NCI-H226 (cell line): ENCODE data around the gene KRT74.
"Not testable (repeated sequence)": the region's sequence is repeated elsewhere in the genome, so short reads cannot be mapped to it uniquely, and the experiment has no call there.

Experiments
- DNase-seq: peaks from one replicate; pipeline ENCODE4 v3.0.0-alpha.2; 2015

Gene KRT74

DNA sequence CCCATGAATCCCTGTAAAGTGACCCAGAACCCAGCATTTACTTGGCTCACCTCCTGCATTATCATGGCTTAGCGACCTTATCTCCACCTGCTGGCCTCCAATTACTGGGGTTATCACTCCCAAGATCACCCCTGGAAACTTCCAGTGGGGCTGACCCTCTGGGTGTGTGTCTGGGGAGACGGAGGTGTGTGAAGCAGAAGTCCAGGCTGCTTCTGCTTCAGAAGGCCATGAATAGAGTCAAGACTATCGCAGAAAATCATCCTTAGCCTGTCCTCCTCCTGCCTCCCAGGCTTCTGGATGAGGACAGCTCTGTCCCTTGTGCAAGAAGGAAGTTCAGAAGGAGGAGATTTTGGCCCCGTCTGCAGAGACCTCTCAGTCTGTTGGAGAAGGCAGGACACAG lies 28.0 kb upstream of the KRT74 start:
- no peak for DNase-seq

DNA sequence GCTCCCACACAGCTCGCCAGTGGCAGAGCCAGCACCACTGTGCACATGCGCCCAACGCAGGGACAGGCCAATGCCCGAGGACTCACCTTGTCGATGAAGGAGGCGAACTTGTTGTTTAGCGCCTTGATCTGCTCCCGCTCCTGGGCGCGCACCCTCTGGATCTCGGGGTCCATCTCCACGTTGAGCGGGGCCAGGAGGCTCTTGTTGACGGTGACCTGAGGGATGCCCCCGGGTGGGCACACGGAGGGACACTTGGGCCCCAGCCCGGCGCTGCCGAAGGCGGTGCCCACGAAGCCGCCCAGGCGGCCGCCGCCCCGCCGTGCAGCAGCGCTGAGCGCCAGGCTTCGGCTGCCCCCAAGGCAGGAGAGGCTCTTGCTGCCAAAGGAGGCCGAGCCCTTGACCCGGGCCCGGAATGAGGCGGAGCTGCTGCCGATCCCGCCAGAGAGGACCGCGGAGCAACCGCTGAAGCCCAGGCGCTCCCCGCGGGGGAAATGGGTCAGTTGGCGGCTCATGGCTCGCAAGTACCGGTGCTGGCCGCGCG lies 27.4 kb upstream of the KRT74 start, which contains the start of gene KRT72:
KRT72 (minus strand) TSS at position 523 of the 541 bp plus-strand sequence; CDS start at position 512, 11 bp downstream.
- no peak for DNase-seq

DNA sequence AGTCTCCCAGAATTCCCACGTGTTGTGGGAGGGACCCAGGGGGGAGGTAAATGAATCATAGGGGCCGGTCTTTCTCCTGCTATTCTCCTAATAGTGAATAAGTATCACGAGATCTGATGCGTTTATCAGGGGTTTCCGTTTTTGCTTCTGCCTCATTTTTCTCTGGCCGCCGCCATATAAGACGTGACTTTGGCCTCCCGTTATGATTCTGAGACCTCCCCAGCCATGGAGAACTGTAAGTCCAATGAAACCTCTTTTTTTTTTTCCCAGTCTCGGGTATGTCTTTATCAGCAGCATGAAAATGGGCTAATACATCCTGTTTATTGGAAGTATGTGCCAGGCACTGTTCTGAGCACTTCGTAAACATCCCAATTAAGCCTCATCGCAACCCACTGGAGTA lies 26.8 kb upstream of the KRT74 start:
- no peak for DNase-seq

DNA sequence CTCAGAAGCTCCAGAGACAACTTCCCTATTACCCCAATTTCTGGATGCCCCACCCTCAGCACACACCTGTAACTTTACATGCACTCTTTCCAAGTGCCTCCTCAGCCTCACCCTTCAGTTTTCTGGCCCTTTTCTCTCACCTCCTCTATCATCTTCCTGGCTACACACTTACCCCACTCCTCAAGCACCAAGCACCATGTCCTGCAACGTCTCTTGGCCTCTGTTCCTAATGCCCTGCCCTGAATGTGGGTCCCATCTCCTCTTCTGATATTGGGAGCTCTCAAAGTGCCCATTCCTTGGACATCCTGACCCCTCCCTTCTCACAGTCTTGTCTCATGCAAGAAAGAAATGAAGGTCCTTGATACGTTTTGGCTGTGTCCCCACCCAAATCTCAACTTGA lies 26.4 kb upstream of the KRT74 start:
- DNase-seq, result no peak

DNA sequence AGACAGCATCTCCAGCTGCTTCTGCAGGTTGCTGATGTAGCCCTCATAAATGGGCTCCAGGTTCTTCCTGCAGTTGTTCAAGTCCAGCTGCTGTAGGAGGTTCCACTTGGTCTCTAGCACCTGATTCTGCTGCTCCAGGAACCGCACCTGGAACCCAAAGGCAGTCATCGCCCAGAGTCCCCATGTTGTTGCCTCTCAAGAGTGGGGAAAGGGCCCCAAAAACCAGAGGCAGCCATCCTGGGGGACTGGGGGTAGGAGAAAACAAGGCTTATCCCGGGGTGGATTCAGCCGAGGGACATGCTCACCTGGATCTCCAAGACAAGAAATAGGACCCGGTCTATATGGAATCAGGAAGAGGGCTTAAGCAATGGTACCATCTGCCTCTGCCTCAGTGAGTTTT lies 25.3 kb upstream of the KRT74 start:
- no peak for DNase-seq

DNA sequence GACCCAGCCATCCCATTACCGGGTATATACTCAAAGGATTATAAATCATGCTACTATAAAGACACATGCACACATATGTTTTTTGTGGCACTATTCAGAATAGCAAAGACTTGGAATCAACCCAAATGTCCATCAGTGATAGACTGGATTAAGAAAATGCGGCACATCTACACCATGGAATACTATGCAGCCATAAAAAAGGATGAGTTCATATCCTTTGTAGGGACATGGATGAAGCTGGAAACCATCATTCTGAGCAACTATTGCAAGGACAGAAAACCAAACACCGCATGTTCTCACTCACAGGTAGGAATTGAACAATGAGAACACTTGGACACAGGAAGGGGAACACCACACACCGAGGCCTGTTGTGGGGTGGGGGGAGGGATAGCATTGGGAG lies 20.6 kb upstream of the KRT74 start:
- DNase-seq, result not testable (repeated sequence)

DNA sequence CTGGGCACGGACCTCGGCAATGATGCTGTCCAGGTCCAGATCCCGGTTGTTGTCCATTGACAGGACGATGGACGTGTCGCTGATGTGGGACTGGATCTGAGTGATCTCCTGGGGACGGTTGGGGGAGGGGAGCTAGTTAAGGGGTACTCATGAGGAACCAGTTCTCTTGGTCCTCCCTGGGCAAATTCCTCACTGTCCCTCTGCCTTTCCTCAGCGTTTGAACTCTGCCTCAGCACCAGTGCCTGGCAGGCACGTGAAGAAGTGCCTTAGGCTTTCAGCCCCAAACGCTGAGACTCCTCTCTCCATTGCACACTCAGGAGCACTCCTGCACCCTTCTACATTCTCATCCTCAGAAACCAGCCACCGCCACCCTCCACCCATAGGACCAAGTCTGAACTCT lies 17.9 kb upstream of the KRT74 start:
- DNase-seq, result no peak

DNA sequence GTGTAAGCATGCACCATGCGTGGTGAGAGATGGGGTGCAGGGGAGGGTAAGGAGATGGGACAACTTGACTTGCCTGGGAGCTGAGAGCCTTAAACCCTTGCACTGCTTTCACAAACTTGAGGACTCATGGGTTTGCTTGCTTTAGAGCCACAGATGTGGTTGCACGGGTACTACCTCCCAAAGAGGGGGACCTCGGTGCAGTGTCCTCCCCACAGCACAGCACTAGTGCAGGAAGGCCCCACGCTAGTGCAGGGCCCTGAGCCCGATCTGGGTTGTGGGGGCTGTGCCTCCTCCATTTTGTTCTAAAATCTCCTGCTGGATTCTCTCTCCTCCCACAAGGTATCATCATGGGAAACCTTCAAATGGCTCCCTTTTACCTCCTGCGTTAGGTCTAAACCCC lies 16.4 kb upstream of the KRT74 start:
- DNase-seq, result no peak

DNA sequence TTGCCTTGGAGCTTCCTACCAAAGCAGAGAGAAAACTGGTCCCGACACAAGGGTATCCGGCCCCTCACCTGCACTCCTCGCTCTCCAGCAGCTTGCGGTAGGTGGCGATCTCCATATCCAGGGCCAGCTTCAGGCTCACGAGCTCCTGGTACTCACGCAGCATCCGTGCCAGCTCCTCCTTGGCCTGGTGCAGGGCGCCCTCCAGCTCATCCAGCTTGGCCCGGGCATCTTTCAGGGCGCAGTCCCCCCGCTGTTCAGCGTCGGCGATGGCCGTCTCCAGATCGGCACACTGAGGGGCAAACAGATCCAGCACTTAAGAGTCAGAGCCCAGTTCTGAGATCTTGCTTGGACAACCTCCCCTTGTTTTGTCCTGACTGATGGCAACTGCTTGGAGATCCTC lies 13.9 kb upstream of the KRT74 start:
- no peak for DNase-seq

DNA sequence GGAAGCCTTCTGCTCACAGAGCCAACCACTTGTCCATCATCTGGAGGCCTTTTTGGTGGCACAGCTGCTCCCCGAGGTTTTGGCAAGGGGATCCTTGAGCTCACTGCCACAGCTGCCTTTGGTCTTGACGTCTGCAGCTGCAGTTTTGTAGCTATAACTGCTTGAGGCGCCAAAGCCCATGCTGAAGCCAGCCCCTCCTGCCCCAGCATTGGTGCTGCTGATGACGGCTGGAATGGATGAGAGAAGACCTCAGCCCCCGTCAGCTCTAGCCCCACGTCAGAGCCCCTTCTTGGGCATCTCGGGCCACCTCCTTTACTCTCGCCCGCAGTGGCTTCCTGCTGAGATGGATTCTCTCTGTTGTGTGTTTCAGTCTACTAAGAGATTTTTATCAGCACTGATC lies 12.3 kb upstream of the KRT74 start:
- DNase-seq, result no peak

DNA sequence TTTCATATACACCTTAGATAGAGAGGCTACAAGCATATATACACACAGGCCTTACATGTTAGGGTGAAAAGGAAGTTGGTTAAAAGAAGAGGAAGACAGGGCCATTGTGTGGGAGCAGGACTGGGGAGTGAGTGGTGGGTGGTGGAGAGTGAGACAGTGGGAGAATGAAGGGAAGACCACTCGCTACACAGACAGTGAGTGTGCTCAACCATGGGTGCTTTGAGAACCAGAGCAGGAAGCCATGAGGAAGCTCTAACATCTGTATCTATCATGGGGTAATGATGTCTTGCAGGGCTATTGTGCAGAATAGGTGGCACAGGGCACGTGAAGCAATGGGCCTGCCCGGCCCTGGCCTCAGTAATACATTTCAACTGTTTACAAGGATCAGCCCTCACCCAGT lies 11.4 kb upstream of the KRT74 start:
- DNase-seq, result no peak

DNA sequence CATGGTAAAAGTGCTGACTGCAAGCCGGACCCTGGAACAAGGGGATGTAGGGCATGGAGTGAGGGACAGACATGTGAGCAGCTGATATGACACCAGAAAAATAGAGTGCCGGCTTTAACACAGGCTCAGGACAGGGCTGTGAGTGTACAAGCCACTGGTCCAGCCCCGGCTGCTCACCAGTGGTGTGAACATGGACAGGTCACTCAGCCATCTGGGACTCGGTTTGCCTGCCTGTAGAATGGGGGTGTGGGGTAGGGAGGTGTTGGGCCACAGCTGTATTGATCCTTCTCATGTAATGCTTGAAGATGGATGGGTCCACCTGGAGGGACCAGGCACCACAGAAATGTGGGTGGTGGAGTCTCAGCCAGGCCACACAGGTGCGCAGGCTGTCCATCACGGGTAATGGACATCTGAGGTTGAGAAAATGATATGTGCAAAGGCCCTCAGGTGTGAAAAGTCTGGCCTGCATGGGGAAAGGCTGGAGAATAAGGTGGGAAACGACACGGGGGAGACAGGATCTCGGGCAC lies 10.6 kb upstream of the KRT74 start:
- no peak for DNase-seq

DNA sequence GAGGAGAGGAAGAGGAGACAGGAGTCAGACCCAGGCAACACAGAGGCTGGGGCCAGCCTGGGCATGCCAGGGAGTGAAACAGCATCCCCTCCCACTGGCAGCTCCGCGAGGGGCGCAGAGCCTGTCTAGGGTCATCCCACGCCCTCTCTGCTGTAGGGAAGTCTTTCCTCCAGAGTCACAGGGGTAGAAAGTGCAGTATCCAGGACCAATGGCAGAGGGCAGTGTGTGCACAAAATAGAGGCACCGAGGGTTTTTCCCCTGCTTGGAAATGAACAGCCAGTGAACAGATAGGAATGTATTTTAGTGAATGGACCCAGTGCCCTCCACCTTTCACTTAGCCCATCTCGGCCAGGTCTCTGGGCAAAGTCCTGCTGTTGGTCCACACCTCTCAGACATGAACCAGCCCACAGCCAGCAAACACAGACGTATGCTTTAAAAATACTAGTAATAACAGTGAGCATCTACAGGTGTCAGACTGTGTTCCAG lies 9.4 kb upstream of the KRT74 start:
- DNase-seq, result peak; percentile 78

DNA sequence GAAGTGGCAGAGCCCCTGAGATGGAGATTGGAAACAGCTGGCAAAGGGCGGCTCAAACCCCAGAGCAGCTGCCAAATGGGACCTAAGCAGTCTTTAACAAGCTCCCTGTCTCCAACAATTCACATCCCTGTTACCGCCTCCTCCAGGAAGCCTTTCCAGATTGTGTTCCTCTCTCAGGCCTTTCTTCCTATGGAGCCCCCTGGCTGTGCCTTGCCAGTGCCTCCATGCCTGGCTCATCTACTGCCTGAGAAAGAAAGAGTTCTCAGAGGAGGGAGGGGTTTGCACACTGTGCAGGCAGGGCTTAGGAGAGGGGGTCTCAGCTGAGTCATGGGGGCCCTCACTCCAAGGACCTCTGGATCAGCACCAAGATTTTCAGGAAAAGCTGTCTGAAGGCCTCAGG lies 8.8 kb upstream of the KRT74 start:
- no peak for DNase-seq

DNA sequence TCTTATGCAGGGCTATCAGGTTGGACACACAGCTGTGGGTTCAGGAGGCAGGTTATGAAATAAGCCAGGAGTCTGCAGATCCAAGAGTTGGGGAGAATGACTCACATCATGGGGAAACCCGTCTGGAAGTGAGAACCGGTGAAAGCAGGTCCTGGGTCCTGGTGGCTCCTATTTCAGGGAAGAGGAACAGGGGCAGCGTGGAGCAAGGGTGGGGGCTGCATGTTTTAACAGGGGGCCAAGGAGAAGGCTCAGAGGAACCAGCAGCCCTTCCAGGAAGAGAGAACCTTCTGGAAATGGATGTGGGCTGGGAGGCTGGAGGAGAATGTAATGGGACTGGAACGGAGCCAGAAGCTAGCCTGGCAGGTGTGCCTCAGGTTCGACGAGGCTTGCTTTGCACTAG lies 7.8 kb upstream of the KRT74 start:
- peak; percentile 83 for DNase-seq

DNA sequence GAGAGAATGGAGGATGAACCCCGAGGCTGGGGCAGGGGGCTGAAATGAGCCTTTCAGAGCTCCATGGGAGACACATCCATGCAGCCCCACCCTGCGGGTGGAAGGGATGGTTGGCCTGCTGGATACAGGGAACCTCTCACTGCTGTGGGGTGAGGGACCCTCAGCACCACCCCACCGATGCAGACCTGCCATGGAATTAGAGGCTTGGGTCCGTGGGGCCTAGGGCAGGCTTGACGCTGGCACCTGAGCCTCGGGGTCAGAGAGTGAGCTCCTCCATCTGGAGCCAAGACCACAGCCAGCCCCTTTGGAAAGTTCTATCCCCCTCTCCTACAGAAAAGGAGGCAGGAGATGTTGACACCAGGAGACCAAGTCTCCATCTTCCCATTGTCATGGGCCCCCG lies 7.4 kb upstream of the KRT74 start:
- DNase-seq, result no peak

DNA sequence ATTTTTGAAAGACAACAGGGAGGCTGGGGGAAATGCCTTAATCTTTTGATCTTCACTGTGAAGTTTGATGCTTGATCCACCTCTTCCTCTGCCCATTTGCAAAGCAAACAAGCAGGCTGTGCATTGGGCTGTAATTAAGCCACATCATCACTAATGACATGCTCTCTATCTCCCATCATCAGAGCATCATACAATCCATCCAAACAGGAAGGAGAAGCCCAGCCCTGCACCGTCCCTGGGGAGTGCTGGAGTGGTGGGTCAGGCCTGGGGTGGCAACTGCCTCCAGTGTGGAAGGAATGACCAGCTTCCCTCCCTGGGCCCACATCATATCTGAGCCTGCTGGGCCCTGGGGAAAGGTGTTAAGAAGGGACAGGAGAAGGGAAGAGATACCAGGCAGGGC lies 6.9 kb upstream of the KRT74 start:
- no peak for DNase-seq

DNA sequence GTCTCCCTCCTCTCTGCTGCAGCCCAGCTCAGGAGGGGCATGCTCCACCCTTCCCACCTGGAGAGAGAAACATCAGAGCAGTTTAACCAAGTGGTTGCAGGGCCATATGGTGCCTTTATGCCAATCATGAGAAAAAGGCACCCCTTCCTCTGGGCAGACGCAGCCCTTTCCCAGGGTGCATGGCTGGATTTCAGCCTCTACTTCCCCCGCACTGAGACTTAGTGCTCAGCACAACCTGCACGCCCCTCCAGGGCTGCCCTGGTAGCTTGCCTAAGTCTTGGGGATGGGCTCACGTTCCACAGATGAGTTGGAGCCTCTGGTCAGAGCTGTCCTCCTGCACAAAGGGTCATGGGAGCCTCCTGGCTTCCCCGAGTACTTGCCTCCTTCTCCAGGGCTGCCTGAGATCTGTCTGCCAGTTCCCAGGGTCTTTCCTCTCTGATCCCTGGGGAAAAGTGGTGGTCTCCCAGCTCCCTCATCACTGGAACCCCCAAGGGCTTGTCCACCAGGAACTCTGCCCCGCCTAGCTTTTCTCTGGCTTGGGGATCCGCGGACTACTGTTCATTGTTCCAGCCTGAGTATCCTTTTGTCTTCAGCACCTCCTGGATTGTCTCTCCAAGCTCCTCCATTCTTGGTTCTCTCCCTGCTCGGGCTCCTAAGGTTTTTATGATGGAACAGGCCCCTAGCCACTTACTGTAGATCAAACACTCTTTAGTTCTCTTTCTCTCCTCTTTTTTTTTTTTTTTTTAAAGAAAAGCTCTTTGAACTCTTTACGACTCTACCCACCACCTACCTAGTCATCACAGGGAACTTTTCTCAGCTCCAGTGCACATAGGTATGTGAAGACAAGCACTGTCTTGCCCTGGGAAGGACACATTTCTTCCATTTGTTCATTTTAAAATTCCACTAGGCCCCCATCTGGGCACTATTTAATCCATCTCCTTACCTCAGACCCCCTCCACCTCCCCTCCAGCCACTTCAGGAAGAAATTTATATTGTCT lies 6.1 kb upstream of the KRT74 start:
- DNase-seq, result no peak

DNA sequence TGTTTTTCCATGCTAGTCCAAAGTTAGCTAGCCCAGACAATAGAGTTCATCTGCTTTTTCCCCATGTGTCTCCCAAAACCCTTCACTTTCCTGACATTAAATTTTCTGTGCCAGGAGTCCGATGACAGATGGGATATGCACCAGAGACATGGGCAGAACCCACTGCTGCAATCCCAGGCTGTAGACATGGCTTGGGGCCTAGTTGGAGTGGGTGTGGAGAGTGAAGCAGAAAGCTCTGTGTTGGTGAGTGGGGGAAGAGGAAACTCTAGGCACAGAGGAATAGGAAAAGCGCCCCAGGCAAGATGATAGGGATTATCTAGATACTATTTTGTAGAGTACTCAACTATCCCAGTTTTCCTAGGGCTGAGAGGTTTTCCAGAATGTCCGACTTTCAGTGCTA lies 4.8 kb upstream of the KRT74 start:
- no peak for DNase-seq

DNA sequence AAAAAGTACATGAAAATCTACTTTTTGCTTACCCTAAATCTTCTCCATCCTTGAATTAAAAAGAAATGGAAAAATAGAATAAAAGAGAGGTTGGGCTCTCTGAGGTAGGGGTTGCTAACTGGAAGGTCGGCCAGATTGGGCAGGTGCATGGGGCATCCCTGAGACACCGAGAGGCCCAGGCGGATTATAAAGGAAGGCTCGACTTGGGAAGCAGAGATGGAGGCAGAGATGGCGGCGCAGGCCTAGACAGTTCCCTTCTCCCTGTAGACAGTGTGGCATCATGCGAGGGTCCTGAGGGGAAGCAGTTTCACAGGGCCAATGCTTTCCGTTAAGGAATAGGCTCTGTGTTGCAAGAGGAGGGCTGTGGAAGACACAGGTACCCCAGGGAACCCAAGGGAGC lies 3.7 kb upstream of the KRT74 start:
- no peak for DNase-seq

DNA sequence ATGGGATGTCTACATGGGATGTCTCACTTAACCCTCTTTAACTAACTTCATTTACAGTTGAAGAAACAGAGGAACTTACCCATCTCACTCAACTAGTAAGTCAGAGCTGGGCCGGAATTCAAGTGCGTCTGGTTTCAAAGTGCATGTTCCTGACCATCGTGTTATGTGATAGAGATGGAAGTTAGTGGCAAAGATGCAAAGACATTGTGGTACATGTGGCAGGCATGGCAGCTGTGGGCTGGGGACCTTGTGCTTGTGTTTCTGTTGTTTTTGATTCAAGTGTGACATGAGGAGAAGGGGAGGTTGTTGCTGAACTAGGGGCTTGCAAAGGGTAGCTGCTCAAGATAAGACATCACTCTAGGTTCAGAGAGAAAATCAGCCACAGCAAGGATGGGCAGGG lies 2.3 kb upstream of the KRT74 start:
- DNase-seq, result no peak

DNA sequence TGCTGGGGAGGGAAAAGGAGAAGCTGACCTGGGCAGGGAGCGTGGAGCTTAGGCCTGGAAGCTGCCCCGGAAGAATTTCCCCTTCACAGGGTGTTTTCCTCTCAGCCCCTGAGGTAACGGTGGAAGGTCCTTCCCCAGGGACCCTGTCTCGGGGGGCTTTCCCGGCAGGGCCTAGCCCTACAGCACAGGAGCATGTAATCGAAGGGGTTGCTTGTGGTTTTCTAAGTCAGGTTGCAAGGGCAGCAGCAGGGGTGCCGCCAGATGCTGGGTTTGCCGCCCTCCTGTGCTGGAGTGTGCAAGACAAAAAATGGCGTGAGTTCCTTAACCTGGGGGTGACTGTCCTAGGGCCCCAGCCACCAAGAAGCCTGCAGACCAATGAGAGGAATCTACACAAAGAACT lies 1.6 kb upstream of the KRT74 start:
- no peak for DNase-seq

DNA sequence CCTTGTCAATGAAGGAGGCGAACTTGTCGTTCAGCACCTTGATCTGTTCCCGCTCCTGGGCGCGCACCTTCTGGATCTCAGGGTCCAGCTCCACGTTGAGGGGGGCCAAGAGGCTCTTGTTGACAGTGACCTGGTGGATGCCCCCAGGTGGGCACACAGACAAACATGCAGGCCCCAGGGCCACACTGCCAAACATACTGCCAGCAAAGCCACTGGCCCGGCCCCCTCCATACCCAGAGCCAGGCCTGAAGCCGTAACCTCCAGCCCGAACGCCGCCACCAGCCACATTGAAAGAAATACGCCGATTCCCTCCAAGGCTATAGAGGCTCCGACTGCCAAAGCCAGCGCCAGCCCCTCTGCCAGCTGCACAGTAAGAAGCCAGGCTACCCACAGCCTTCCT lies 337 bp downstream of the KRT74 start:
- no peak for DNase-seq

DNA sequence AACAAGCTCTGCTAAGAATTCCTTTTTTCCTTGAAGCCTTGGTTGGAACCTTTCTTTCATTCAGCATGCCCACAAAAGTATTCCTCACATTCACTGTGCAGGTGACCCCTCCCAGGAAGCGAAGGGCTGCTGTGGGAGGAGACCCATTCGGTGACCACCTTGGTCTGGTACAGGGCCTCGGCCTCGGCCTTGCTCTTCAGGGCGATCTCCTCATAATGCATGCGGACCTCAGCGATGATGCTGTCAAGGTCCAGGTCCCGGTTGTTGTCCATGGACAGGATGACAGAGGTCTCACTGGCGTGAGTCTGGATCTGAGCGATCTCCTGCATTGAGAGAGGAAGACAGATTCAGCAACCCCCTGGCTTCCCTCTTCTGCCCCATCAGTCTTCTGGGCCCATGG lies 3.1 kb downstream of the KRT74 start:
- DNase-seq, result no peak
